ENCODE measurements around the gene ANXA8.
"Not testable (repeated sequence)": the region's sequence is repeated elsewhere in the genome, so short reads cannot be mapped to it uniquely, and the experiment has no call there.

GRCh38 chr10:47523475-47523874, 39.6 kb upstream of the ANXA8 start, which contains the start of gene AGAP9:
- not testable (repeated sequence) for TF ChIP-seq CTCF (conservative IDR thresholded peaks at IDR 0.05); ZFX (IDR thresholded peaks at IDR 0.05)

All from C4-2B (cell line).